ENCODE measurements around the gene MTR.

Gene MTR

DNA sequence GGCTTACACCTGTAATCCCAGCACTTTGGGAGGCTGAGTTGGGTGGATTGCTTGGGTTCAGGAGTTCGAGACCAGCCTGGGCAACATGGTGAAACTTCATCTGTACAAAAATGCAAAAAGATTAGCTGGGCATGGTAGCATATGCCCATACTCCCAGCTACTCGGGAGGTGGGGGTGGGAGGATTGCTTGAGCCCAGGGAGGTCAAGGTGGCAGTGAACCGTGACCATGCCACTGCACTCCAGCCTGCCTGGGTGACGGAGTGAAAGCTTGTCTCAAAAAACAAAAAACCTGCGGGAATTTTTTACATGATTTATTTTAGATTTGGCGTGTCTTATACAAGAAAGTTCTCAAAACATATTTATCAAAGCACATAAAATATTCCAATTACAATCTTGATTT lies 27.8 kb upstream of the MTR start:
- in situ Hi-C loops (cut with MboI; ENCODE audit: low sequenced_read_pairs, unreplicated experiment): no loop called here
- TF ChIP-seq, protein P1, sequence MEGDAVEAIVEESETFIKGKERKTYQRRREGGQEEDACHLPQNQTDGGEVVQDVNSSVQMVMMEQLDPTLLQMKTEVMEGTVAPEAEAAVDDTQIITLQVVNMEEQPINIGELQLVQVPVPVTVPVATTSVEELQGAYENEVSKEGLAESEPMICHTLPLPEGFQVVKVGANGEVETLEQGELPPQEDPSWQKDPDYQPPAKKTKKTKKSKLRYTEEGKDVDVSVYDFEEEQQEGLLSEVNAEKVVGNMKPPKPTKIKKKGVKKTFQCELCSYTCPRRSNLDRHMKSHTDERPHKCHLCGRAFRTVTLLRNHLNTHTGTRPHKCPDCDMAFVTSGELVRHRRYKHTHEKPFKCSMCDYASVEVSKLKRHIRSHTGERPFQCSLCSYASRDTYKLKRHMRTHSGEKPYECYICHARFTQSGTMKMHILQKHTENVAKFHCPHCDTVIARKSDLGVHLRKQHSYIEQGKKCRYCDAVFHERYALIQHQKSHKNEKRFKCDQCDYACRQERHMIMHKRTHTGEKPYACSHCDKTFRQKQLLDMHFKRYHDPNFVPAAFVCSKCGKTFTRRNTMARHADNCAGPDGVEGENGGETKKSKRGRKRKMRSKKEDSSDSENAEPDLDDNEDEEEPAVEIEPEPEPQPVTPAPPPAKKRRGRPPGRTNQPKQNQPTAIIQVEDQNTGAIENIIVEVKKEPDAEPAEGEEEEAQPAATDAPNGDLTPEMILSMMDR (IDR thresholded peaks at IDR 0.05; ENCODE audit: borderline replicate concordance, control extremely low read depth, extremely low read depth, insufficient read depth, missing control alignments): no peak
- no peak for DNase-seq (ENCODE audit: low spot score)

GRCh38 chr1:236768601-236769000 lies 26.5 kb upstream of the MTR start:
- DNase-seq (ENCODE audit: low spot score): no peak
- in situ Hi-C loops (cut with MboI; ENCODE audit: low sequenced_read_pairs, unreplicated experiment): no loop called here
- TF ChIP-seq, protein P1 (IDR thresholded peaks at IDR 0.05; ENCODE audit: borderline replicate concordance, control extremely low read depth, extremely low read depth, insufficient read depth, missing control alignments): no peak

GRCh38 chr1:236773919-236774318 lies 21.2 kb upstream of the MTR start:
- in situ Hi-C loops (cut with MboI; ENCODE audit: low sequenced_read_pairs, unreplicated experiment): no loop called here
- TF ChIP-seq, protein P1 (IDR thresholded peaks at IDR 0.05; ENCODE audit: borderline replicate concordance, control extremely low read depth, extremely low read depth, insufficient read depth, missing control alignments): no peak
- DNase-seq (ENCODE audit: low spot score): no peak

GRCh38 chr1:236774926-236775325 lies 20.2 kb upstream of the MTR start:
- TF ChIP-seq, protein P1 (IDR thresholded peaks at IDR 0.05; ENCODE audit: borderline replicate concordance, control extremely low read depth, extremely low read depth, insufficient read depth, missing control alignments): no peak
- in situ Hi-C loops (cut with MboI; ENCODE audit: low sequenced_read_pairs, unreplicated experiment): no loop called here
- DNase-seq (ENCODE audit: low spot score): no peak

DNA sequence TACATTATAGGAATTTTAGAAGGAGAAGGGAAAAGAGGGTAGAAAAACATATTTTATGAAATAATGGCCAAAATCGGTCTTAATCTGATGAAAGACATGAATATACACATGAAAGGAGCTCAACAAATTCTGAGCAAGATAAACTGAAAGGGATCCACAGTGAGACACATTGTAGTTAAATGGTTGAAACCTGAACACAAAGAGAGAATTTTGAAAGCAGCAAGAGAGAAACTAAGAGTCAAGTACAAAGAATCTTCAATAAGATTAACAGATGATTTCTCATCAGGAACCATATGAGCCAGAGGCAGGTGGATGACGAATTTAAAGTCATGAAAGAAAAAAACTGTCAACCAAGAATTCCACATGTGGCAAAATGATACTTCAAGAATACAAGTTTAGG lies 15.8 kb upstream of the MTR start:
- TF ChIP-seq, protein P1 (IDR thresholded peaks at IDR 0.05; ENCODE audit: borderline replicate concordance, control extremely low read depth, extremely low read depth, insufficient read depth, missing control alignments): no peak
- in situ Hi-C loops (cut with MboI; ENCODE audit: low sequenced_read_pairs, unreplicated experiment): no loop called here
- DNase-seq (ENCODE audit: low spot score): no peak

DNA sequence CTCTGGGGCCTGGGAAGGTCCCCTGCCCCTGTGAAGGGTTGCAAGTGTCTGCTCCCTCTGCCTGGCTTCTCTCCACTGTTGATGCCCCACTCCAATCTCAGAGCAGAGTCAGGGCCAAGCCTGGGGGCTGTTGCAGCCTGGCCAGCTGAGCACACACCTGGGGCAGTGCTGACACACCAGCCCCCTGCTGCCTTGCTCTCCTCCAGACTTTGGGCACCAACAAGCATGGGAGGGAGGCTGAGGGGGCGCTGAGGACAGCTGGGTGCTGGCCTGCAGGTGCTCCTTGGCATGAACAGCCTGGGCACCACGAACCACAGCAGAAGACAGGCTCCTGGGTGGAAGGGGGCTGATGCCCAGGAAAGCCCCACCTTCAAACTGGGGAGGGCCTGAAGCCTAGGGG lies 9.6 kb upstream of the MTR start:
- TF ChIP-seq, protein P1 (IDR thresholded peaks at IDR 0.05; ENCODE audit: borderline replicate concordance, control extremely low read depth, extremely low read depth, insufficient read depth, missing control alignments): no peak
- in situ Hi-C loops (cut with MboI; ENCODE audit: low sequenced_read_pairs, unreplicated experiment): no loop called here
- DNase-seq (ENCODE audit: low spot score): no peak

DNA sequence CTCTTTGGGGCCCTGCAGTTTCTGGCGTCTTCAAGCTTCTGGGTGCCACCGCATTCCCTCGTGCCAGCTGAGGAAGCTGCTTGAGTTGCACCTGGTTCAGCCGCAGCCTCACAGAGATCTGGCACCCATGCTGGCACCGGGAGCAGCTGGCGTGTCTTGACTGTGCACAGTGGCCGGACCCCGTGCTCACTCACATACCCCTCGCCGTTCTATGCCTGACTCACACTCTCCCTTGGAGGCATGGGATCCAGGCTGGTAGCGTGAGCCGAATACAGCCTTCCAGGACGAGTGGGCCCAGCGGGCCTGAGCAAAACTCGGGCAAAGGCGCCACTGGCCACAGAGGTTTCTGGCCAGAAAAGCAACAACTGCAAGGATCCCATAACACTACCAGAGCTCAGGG lies 8.6 kb upstream of the MTR start:
- TF ChIP-seq, protein P1 (IDR thresholded peaks at IDR 0.05; ENCODE audit: borderline replicate concordance, control extremely low read depth, extremely low read depth, insufficient read depth, missing control alignments): no peak
- no peak for DNase-seq (ENCODE audit: low spot score)
- in situ Hi-C loops (cut with MboI; ENCODE audit: low sequenced_read_pairs, unreplicated experiment): no loop called here
